Keratinocyte (primary cell): ENCODE results near the gene C4orf36. TPM values are rescaled to one million over a fixed set of nuclear protein-coding genes. Genes with fewer than 3 reads are reported as not detected.

Experiments used
- DNase-seq: peaks from one replicate; pipeline ENCODE4 v3.0.0-alpha.2; 2011; ENCODE audit warnings: low read depth, missing footprints, low spot score
- FAIRE-seq: peaks from 2 replicates; lab custom pipeline; 2011; peaks lifted over from hg19 to GRCh38; lab: Jason Lieb, UNC
- H2AFZ ChIP-seq: 2 replicates; pipeline ENCODE4 v1.6.0; 2012; ENCODE audit warnings: low read length, control low read depth, inconsistent platforms; ENCODE audit not compliant: control insufficient read depth
- H3K27ac ChIP-seq: 2 replicates; pipeline ENCODE4 v1.5.1; 2011; ENCODE audit warnings: low read length; ENCODE audit not compliant: control insufficient read depth, insufficient read depth
- H3K27me3 ChIP-seq: 3 replicates; pipeline ENCODE4 v1.6.0; 2011; ENCODE audit warnings: low read length; ENCODE audit not compliant: control insufficient read depth, insufficient read depth; ENCODE audit errors: extremely low read depth
- H3K36me3 ChIP-seq, 2 experiments: 2 replicates in 1 of 2; 3 replicates in 1 of 2; pipeline ENCODE4 v1.5.1; 2011; ENCODE audit warnings: low read length in 2 of 2, mild to moderate bottlenecking in 1 of 2; ENCODE audit not compliant: control insufficient read depth in 2 of 2, insufficient read depth in 2 of 2; ENCODE audit errors: extremely low read depth in 1 of 2
- H3K4me1 ChIP-seq: 3 replicates; pipeline ENCODE4 v1.5.1; 2011; ENCODE audit warnings: low read length; ENCODE audit not compliant: control insufficient read depth, insufficient read depth; ENCODE audit errors: extremely low read depth
- H3K4me2 ChIP-seq: 3 replicates; pipeline ENCODE4 v1.6.0; 2011; ENCODE audit warnings: low read depth, low read length; ENCODE audit not compliant: control insufficient read depth, insufficient read depth; ENCODE audit errors: extremely low read depth
- H3K4me3 ChIP-seq, 3 experiments: fragments of 200-600 bp in 1 of 3; sonication (generic) in 1 of 3; 2 replicates in 2 of 3; 3 replicates in 1 of 3; pipeline ENCODE4 v1.5.1; 2011 to 2016; ENCODE audit warnings: low read length in 3 of 3, mild to moderate bottlenecking in 3 of 3, control low read depth in 2 of 3, inconsistent platforms in 1 of 3, low read depth in 1 of 3, mixed read lengths in 1 of 3, mixed run types in 1 of 3, moderate library complexity in 1 of 3; ENCODE audit not compliant: control insufficient read depth in 2 of 3, insufficient read depth in 2 of 3; ENCODE audit errors: extremely low read depth in 1 of 3
- H3K79me2 ChIP-seq: 2 replicates; pipeline ENCODE4 v1.6.0; 2012; ENCODE audit warnings: low read length; ENCODE audit not compliant: control insufficient read depth, insufficient read depth
- H3K9ac ChIP-seq: 3 replicates; pipeline ENCODE4 v1.6.0; 2011; ENCODE audit warnings: low read length; ENCODE audit not compliant: control insufficient read depth, insufficient read depth; ENCODE audit errors: extremely low read depth
- H3K9me1 ChIP-seq: 3 replicates; pipeline ENCODE4 v1.6.0; 2011; ENCODE audit warnings: low read length; ENCODE audit not compliant: control insufficient read depth, insufficient read depth; ENCODE audit errors: extremely low read depth
- H3K9me3 ChIP-seq: 2 replicates; pipeline ENCODE4 v1.5.1; 2012; ENCODE audit warnings: low read depth, low read length; ENCODE audit not compliant: control insufficient read depth
- H4K20me1 ChIP-seq: 3 replicates; pipeline ENCODE4 v1.6.0; 2011; ENCODE audit warnings: low read length; ENCODE audit not compliant: control insufficient read depth, insufficient read depth; ENCODE audit errors: extremely low read depth
- EZH2 ChIP-seq: IDR thresholded peaks from one replicate; pipeline ENCODE4 v1.6.1; 2012; ENCODE audit warnings: inconsistent platforms, mild to moderate bottlenecking, low read length, moderate library complexity
- dilution Hi-C: fragments of 300-500 bp; cut with MboI; formaldehyde crosslinking; loops from one replicate; pipeline ENCODE4 v1.7.0; 2020; ENCODE audit warnings: low sequenced_read_pairs; ENCODE audit not compliant: extremely low pct_ligation_motif_present
- polyA plus RNA-seq, 5 experiments: library from polyadenylated mRNA; depleted of rRNA in 3 of 5; stranded (reverse) in 3 of 5; stranded (forward) in 1 of 5; unstranded in 1 of 5; fragments of >200 nt; gene quantifications; 1 replicate in 1 of 5; 2 replicates in 3 of 5; 3 replicates in 1 of 5; pipeline versions ENCODE4 v1.2.1 to v1.2.3, GENCODE V29; 2011 to 2012; ENCODE audit warnings: missing spikeins in 2 of 5, low read depth in 1 of 5, low replicate concordance in 1 of 5
- TF ChIP-seq, protein P1 (sequence below), 3 experiments: IDR thresholded peaks in 1 of 3; conservative IDR thresholded peaks in 1 of 3; optimal IDR thresholded peaks in 1 of 3; 2 replicates in 2 of 3; 3 replicates in 1 of 3; pipeline versions ENCODE3 to v1.5.1; 2011; ENCODE audit warnings: low read length in 3 of 3, mild to moderate bottlenecking in 3 of 3, moderate library complexity in 2 of 3, control low read depth in 1 of 3, inconsistent platforms in 1 of 3; ENCODE audit not compliant: insufficient read depth in 2 of 3; ENCODE audit errors: extremely low read depth in 1 of 3

The C4orf36 gene
- polyA plus RNA-seq, 1 donor (not counting 4 experiments of a cell fraction or from before 2014, with no cell fraction given) = 1.2 TPM

DNA sequence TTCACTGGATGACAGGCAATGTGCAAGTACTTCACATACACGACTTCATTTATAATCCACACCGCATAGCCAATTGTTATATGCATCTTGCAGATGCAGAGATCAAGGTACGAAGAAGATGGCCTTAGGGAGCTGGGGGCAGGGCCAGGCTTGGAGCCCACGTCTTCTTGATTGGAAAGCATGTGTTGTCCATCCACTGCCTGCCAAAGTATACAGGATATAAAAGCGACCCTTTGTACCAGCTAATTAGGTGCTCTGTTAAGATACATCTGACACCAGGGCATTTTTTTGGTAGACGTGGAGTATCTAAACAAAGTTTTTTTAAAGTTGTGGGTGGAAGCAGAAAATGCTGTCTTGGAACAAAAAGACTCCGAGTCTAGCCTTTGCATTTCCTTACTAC lies 1.4 kb downstream of the C4orf36 start:
- peaks cover 2 to 4% of the 10 kb centered on the region in 2 experiments for H3K36me3 ChIP-seq
- H3K4me1 ChIP-seq = peaks cover 37% of the 10 kb centered on the region
- no peaks in the 10 kb centered on the region for H3K9me3 ChIP-seq
- peak overlapping the region; percentile 95 for H3K9ac ChIP-seq
- no peaks in the 10 kb centered on the region for H3K9me1 ChIP-seq
- TF ChIP-seq EZH2 = no peak
- TF ChIP-seq, protein P1, sequence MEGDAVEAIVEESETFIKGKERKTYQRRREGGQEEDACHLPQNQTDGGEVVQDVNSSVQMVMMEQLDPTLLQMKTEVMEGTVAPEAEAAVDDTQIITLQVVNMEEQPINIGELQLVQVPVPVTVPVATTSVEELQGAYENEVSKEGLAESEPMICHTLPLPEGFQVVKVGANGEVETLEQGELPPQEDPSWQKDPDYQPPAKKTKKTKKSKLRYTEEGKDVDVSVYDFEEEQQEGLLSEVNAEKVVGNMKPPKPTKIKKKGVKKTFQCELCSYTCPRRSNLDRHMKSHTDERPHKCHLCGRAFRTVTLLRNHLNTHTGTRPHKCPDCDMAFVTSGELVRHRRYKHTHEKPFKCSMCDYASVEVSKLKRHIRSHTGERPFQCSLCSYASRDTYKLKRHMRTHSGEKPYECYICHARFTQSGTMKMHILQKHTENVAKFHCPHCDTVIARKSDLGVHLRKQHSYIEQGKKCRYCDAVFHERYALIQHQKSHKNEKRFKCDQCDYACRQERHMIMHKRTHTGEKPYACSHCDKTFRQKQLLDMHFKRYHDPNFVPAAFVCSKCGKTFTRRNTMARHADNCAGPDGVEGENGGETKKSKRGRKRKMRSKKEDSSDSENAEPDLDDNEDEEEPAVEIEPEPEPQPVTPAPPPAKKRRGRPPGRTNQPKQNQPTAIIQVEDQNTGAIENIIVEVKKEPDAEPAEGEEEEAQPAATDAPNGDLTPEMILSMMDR (optimal IDR thresholded peaks at IDR 0.05 in 1 of 3, IDR thresholded peaks at IDR 0.05 in 1 of 3, conservative IDR thresholded peaks at IDR 0.05 in 1 of 3; ENCODE audit: extremely low read depth in 1 of 3, insufficient read depth in 2 of 3, low read length in 3 of 3) = no peak
- no peak for DNase-seq
- H3K79me2 ChIP-seq = peaks cover 5% of the 10 kb centered on the region
- peak overlapping the region; percentile 93 for H3K4me2 ChIP-seq
- H3K27ac ChIP-seq = peak overlapping the region; percentile 92
- peak; percentile 61 for FAIRE-seq
- peak overlapping the region; percentile 20 for H2AFZ ChIP-seq
- H4K20me1 ChIP-seq = no peaks in the 10 kb centered on the region
- dilution Hi-C loops = no loop called here
- peak overlapping the region; percentile 54 to 80 (median 61) for H3K4me3 ChIP-seq
- no peaks in the 10 kb centered on the region for H3K27me3 ChIP-seq

DNA sequence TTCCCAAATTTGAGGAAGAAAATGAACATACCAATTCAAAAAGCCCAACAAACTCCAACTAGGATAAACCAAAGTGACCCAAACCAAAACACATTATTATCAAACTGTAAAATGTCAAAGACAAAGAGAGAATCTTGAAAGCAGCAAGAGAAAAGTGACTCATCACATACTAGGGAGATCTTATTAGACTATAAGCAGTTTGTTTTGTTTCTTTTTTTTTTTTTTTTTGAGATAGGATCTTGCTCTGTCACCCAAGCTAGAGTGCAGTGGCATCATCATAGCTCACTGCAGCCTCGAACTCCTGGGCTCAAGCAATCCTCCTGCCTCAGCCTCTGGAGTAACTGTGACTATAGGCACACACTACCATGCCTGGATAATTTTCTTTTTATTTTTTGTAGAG lies 12.6 kb downstream of the C4orf36 start:
- Histone ChIP-seq H3K4me1 (no peaks in the 10 kb centered on the region), H3K9ac (no peak overlapping the region), H3K4me2 (no peak overlapping the region), H2AFZ (no peak overlapping the region), H3K27ac (no peak overlapping the region), H4K20me1 (no peaks in the 10 kb centered on the region), H3K9me1 (no peaks in the 10 kb centered on the region), H3K27me3 (no peaks in the 10 kb centered on the region), H3K4me3 (no peak overlapping the region), H3K79me2 (no peaks in the 10 kb centered on the region), H3K9me3 (peaks cover 8% of the 10 kb centered on the region), H3K36me3 (no peaks in the 10 kb centered on the region)
- FAIRE-seq = no peak
- no peak for DNase-seq
- TF ChIP-seq, protein P1 (optimal IDR thresholded peaks at IDR 0.05 in 1 of 3, IDR thresholded peaks at IDR 0.05 in 1 of 3, conservative IDR thresholded peaks at IDR 0.05 in 1 of 3; ENCODE audit: extremely low read depth in 1 of 3, insufficient read depth in 2 of 3, low read length in 3 of 3) = no peak
- no peak for TF ChIP-seq EZH2
- dilution Hi-C loops = no loop called here
